Glutamatergic neuron (in vitro differentiated cells): ENCODE results near the gene CPA4. TPM values are rescaled to one million over a fixed set of nuclear protein-coding genes. Genes with fewer than 3 reads are reported as not detected.

Experiments used
- DNase-seq: peaks from one replicate; pipeline ENCODE4 v3.0.0; 2022
- H3K27ac Mint-ChIP-seq: one replicate; pipeline ENCODE4 v1.8.0; 2020; ENCODE audit warnings: mild to moderate bottlenecking, mixed read lengths, inconsistent platforms; ENCODE audit not compliant: unreplicated experiment
- H3K27me3 Mint-ChIP-seq: one replicate; pipeline ENCODE4 v1.8.0; 2020; ENCODE audit warnings: mild to moderate bottlenecking, moderate library complexity, mixed read lengths, inconsistent platforms; ENCODE audit not compliant: unreplicated experiment
- H3K36me3 Mint-ChIP-seq: one replicate; pipeline ENCODE4 v1.8.0; 2020; ENCODE audit warnings: mild to moderate bottlenecking, mixed read lengths, inconsistent platforms; ENCODE audit not compliant: unreplicated experiment
- H3K4me1 Mint-ChIP-seq: one replicate; pipeline ENCODE4 v1.8.0; 2020; ENCODE audit warnings: mild to moderate bottlenecking, low read depth, mixed read lengths, inconsistent platforms; ENCODE audit not compliant: unreplicated experiment
- H3K4me3 Mint-ChIP-seq: one replicate; pipeline ENCODE4 v1.8.0; 2020; ENCODE audit warnings: mild to moderate bottlenecking, mixed read lengths, inconsistent platforms; ENCODE audit not compliant: unreplicated experiment
- H3K9me3 Mint-ChIP-seq: one replicate; pipeline ENCODE4 v1.8.0; 2020; ENCODE audit warnings: mild to moderate bottlenecking, moderate library complexity, mixed read lengths, inconsistent platforms; ENCODE audit not compliant: unreplicated experiment
- CTCF ChIP-seq: fragments of 200-600 bp; sonication (generic); IDR thresholded peaks from one replicate; pipeline ENCODE4 v1.5.0; 2021; ENCODE audit not compliant: partially characterized antibody, unreplicated experiment
- total RNA-seq: library from RNA; stranded (reverse); fragmentation: NEBNext Ultra II Directional; extraction: Animal tissue kit (Norgen Biotek cat#: 25700); gene quantifications from one replicate; pipeline ENCODE4 v1.2.1, GENCODE V29; 2021; ENCODE audit not compliant: unreplicated experiment

CPA4 gene
- total RNA-seq, 1 donor from 2014 or later, result not detected

DNA sequence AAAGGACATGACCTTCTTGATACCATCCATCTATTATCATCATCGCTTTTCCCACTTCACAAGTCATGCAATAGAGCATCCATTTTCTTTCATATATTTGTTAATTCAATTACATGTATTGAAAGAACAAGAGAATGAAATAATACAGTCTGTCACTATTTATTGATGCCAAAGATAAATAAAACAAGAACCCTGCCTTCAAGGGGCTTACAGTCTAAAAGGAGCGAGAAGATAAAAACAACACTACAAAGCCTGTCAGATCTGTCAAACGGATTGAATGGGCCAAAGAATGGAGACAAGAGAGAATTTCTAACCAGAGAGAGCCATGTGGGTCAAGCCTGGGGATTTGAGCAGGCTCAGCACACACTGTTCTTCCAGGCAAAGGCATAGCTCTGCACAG lies 67.6 kb downstream of the CPA4 start:
- no peak for DNase-seq
- peaks cover 4% of the 10 kb centered on the region for H3K9me3 Mint-ChIP-seq
- H3K4me1 Mint-ChIP-seq, result peaks cover 16% of the 10 kb centered on the region
- H3K27me3 Mint-ChIP-seq, result no peaks in the 10 kb centered on the region
- H3K36me3 Mint-ChIP-seq, result peaks cover 16% of the 10 kb centered on the region
- H3K4me3 Mint-ChIP-seq, result no peak overlapping the region
- TF ChIP-seq CTCF, result no peak
- H3K27ac Mint-ChIP-seq, result no peak overlapping the region

DNA sequence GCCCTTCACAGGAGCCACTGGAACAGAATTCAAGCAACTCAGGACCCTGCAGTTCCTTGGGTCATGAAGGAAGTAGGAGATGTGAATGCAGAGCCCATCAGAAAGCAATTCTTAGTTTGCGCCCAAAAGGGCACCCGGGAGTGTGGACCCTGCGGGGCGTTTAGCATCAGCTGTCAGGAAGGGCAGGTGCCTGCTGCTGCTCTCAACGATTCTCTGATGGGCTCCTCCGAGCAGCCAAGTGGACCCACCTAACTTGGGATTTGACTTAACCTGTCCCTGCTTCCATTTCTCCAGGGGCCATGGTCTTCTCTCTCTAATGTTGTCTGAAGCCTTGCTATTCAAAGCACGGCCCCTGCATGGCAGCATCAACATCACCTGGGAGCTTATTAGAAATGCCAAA lies 68.7 kb downstream of the CPA4 start:
- DNase-seq, result no peak
- Mint-ChIP-seq H3K4me1 (peaks cover 17% of the 10 kb centered on the region), H3K27me3 (no peaks in the 10 kb centered on the region), H3K9me3 (peaks cover 6% of the 10 kb centered on the region), H3K27ac (no peak overlapping the region), H3K4me3 (no peak overlapping the region), H3K36me3 (peaks cover 16% of the 10 kb centered on the region)
- no peak for TF ChIP-seq CTCF

GRCh38 chr7:130362251-130362816 lies 69.4 kb downstream of the CPA4 start:
- no peak overlapping the region for H3K4me3 Mint-ChIP-seq
- DNase-seq, result no peak

DNA sequence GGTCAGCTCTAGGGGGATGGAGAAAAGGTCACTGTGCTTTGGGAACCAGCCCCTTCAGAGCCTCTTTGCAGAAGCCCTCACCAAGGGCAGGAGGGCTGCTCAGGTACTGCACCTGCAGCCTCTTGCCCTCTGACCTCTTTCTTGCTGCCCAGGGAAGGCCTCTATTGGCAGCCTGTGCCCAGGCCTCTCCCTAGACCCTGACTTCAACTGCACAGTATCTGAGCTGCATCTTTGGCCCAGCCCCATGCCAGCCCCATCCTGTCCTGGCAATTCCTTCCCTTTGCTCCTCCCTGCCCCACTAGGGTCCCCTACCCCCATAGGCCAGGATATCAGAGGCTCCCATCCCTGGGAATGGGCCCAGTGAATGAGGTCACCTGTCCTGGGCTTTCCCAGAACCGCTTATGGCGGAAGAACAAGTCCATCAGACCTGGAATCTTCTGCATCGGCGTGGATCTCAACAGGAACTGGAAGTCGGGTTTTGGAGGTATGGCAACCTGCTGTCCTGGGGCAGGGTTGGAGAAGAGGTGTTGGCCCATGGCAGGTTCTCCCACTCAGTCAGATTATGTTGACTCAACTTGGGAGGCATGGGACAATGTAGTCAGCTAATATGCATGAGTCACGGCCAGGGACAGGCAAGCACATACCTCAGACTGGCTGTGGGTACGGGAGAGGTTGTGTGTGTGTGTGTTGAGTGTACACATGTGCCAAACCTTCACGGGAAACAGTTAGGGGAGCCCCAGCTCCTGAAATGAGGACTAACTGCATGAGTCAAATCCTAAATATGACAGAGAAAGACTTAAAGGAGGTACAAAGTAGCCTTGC lies 70.3 kb downstream of the CPA4 start:
- Mint-ChIP-seq H3K27me3 (no peaks in the 10 kb centered on the region), H3K9me3 (peaks cover 8% of the 10 kb centered on the region), H3K27ac (no peak overlapping the region), H3K4me1 (peaks cover 27% of the 10 kb centered on the region), H3K36me3 (peaks cover 16% of the 10 kb centered on the region), H3K4me3 (no peak overlapping the region)
- no peak for TF ChIP-seq CTCF
- DNase-seq, result no peak

More at GRCh38 chr7:130362251-130362816, 69.4 kb downstream of the CPA4 start:
- Mint-ChIP-seq H3K27ac (no peak overlapping the region), H3K36me3 (peaks cover 16% of the 10 kb centered on the region), H3K9me3 (peaks cover 7% of the 10 kb centered on the region), H3K4me1 (peaks cover 23% of the 10 kb centered on the region), H3K27me3 (no peaks in the 10 kb centered on the region)
- TF ChIP-seq CTCF, result no peak

DNA sequence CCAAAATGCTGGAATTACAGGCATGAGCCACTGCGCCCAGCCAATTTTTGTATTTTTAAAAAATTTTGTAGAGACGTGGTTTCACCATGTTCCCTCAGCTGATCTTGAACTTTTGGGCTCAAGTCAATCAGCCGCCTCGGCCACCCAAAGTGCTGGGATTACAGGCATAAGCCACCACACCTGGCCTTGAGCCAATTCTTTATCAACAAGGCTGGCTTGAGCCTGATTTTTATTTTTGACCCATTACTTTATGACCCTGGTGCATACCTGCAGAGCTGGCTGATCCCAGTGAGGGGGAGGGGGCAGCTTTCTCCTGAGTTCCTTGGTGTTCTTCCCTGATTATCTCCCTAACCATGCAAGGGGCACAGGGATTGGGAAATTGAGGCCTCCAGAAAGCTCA lies 71.5 kb downstream of the CPA4 start:
- TF ChIP-seq CTCF, result no peak
- no peak for DNase-seq
- Mint-ChIP-seq H3K4me3 (no peak overlapping the region), H3K27ac (peak overlapping the region; percentile 66), H3K4me1 (peaks cover 29% of the 10 kb centered on the region), H3K36me3 (peaks cover 13% of the 10 kb centered on the region), H3K9me3 (peaks cover 8% of the 10 kb centered on the region), H3K27me3 (no peaks in the 10 kb centered on the region)
